ENCODE data around the gene HERC5. TPM values are rescaled to one million over a fixed set of nuclear protein-coding genes. Genes with fewer than 3 reads are reported as not detected.
A peak's percentile ranks its signal among the peaks of the same experiment; 100 is the strongest.

HERC5 gene
- total RNA-seq, 1 experiment from 2014 or later, result 4.6 TPM

DNA sequence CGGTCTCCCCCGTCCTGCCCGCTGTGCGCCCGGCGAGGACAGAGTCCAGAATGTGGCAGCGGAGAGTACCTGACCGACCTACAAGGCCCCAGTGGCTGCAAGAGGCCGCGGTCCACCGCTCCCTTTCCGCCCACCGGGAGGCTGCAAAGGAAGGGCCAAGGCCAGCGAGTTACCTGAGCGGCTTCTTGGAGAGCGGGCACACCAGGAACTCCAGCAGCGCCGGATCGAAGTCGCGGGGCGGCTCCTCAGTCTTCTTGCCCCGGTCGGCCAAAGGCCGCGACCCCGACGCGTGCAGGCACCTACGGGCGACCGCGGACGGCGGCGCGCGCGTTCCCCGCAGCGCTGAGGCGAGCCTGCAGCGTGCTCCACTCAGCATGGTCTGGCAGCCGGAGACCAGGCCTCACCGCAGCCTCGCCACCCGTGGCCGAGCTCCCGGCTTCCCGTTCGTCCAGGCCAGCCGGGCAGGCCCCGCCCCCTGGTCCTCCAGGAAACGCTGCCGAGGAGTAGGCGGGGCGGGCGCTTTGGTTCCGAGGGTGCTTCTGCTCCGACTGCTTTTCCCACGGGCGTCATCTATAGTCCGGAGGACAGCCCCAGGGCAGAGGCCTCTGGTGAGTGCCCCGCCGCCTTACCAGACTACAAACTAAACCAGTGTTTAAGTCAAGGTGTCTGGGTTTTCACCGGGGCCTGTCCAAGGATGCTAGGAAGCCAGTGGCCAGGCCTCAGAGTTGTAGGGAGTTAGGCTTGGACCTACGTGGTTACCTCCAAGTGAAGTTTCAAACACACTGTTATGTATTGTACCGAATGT lies 66.6 kb downstream of the HERC5 start, which contains the start of gene PYURF:
PYURF (minus strand) TSS at position 452 of the 805 bp plus-strand sequence; CDS start at position 376, 76 bp downstream.
- ChIA-PET POLR2A (ENCODE audit: unreplicated experiment) (interaction anchor here (0.5 to 0.7 kb wide), 3 partner anchors 89 to 285 kb away, joined by 3 to 8 read pairs (median 8); no protein-coding TSS in a partner anchor), CTCF (no interaction called here)
- no TSS peak for BruUV-seq (replicated peaks)
- intact Hi-C loops (cut with micrococcal nuclease; ENCODE audit: unreplicated experiment), result loop anchor here (10.0 kb wide), 2 partner anchors 591 to 911 kb away; partner anchors contain the start of gene TIGD2
- Histone ChIP-seq H3K27me3 (ENCODE audit: insufficient read depth, low read depth) (no peaks in the 10 kb centered on the region), H3K4me2 (peak within 1 kb of the TSS; percentile 80), H3K9me2 (ENCODE audit: insufficient read depth) (no peaks in the 10 kb centered on the region), H3K4me3 (peak within 1 kb of the TSS; percentile 85), H3K27ac (peak within 1 kb of the TSS; percentile 73), H3K79me2 (ENCODE audit: low read depth) (peaks cover 36% of the 10 kb centered on the region), H3K36me3 (ENCODE audit: low read depth) (no peaks in the 10 kb centered on the region), H3K9me3 (ENCODE audit: insufficient read depth, low read depth) (no peaks in the 10 kb centered on the region), H3F3A (ENCODE audit: insufficient read depth, low read depth) (no peaks in the 10 kb centered on the region), H3K4me1 (replicated peaks; ENCODE audit: insufficient read depth) (peaks cover 26% of the 10 kb centered on the region), H4K20me1 (ENCODE audit: insufficient read depth) (no peaks in the 10 kb centered on the region), H2AFZ (peak within 1 kb of the TSS; percentile 87)
- TF ChIP-seq, protein P1, sequence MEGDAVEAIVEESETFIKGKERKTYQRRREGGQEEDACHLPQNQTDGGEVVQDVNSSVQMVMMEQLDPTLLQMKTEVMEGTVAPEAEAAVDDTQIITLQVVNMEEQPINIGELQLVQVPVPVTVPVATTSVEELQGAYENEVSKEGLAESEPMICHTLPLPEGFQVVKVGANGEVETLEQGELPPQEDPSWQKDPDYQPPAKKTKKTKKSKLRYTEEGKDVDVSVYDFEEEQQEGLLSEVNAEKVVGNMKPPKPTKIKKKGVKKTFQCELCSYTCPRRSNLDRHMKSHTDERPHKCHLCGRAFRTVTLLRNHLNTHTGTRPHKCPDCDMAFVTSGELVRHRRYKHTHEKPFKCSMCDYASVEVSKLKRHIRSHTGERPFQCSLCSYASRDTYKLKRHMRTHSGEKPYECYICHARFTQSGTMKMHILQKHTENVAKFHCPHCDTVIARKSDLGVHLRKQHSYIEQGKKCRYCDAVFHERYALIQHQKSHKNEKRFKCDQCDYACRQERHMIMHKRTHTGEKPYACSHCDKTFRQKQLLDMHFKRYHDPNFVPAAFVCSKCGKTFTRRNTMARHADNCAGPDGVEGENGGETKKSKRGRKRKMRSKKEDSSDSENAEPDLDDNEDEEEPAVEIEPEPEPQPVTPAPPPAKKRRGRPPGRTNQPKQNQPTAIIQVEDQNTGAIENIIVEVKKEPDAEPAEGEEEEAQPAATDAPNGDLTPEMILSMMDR (conservative IDR thresholded peaks at IDR 0.05), result no peak
- no peak for TF ChIP-seq EZH2 (IDR thresholded peaks at IDR 0.05; ENCODE audit: low read depth)
- DNase-seq, result peak; percentile 80 to 87

DNA sequence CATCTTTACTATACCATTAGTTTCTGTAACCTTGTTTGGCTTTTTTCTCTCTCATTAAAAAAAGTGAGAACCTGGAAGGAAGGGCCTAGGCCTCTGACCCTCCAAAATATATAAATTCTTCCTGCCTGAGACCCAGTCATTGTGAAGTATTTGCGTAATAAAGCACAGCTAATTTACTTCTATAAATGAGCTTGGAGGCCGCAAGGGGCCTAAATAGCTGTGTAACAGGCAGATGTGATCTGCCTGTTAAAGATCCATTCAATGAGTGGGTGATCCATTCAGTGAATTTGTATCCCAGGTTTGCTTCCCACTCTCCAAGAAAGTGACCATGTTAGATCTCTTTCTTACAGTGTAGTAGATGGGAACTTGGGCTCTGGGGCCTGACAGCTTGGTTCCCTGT lies 67.3 kb downstream of the HERC5 start:
- H3K27ac ChIP-seq, result peak overlapping the region; percentile 73
- H2AFZ ChIP-seq, result peak overlapping the region; percentile 87
- no peaks in the 10 kb centered on the region for H3K36me3 ChIP-seq (ENCODE audit: low read depth)
- H3K4me1 ChIP-seq (replicated peaks; ENCODE audit: insufficient read depth), result peaks cover 26% of the 10 kb centered on the region
- no peaks in the 10 kb centered on the region for H4K20me1 ChIP-seq (ENCODE audit: insufficient read depth)
- H3K9me2 ChIP-seq (ENCODE audit: insufficient read depth), result no peaks in the 10 kb centered on the region
- no peaks in the 10 kb centered on the region for H3F3A ChIP-seq (ENCODE audit: insufficient read depth, low read depth)
- BruUV-seq (replicated peaks), result TSS peak; percentile 92
- H3K4me2 ChIP-seq, result peak overlapping the region; percentile 80
- intact Hi-C loops (cut with micrococcal nuclease; ENCODE audit: unreplicated experiment), result loop anchor here (10.0 kb wide), 2 partner anchors 591 to 911 kb away; partner anchors contain the start of gene TIGD2
- H3K27me3 ChIP-seq (ENCODE audit: insufficient read depth, low read depth), result no peaks in the 10 kb centered on the region
- H3K4me3 ChIP-seq, result peak overlapping the region; percentile 85
- POLR2A ChIA-PET (ENCODE audit: unreplicated experiment), result interaction anchor here (0.6 kb wide), 1 partner anchor 552 kb away, joined by 4 read pairs; no protein-coding TSS in a partner anchor
- DNase-seq, result no peak
- TF ChIP-seq, protein P1 (conservative IDR thresholded peaks at IDR 0.05), result no peak
- no peak for TF ChIP-seq EZH2 (IDR thresholded peaks at IDR 0.05; ENCODE audit: low read depth)
- peaks cover 36% of the 10 kb centered on the region for H3K79me2 ChIP-seq (ENCODE audit: low read depth)
- CTCF ChIA-PET, result interaction anchor here (0.7 kb wide), 1 partner anchor 59 kb away, joined by 4 read pairs; no protein-coding TSS in a partner anchor
- no peaks in the 10 kb centered on the region for H3K9me3 ChIP-seq (ENCODE audit: insufficient read depth, low read depth)

DNA sequence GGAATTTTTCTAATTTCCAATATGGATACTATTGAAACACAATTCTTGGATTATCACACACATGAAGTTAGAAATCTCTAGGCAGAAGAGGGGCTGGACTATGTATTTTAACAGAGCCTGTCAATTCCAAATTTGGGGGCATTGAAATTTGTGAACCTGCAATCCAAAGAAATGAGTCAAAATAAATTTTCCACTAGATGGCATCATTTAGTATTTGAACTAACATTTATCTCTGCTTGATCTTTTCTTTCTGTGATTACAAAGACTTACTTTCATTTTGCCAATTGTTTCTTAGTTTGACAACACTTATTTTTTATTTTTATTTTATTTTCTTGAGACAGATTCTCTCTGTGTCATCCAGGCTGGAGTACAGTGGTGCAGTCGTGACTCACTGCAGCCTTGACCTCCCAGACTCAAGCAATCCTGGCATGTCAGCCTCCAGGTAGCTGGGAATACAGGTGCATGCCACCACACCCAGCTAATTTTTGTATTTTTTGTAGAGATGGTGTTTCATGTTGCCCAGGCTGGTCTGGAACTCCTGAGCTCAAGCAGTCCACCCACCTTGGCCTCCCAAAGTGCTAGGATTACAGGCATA lies 69.4 kb downstream of the HERC5 start:
- H3K27me3 ChIP-seq (ENCODE audit: insufficient read depth, low read depth), result no peaks in the 10 kb centered on the region
- peaks cover 26% of the 10 kb centered on the region for H3K4me1 ChIP-seq (replicated peaks; ENCODE audit: insufficient read depth)
- peak; percentile 8 to 53 for DNase-seq
- no peaks in the 10 kb centered on the region for H4K20me1 ChIP-seq (ENCODE audit: insufficient read depth)
- H3K4me2 ChIP-seq, result peak overlapping the region; percentile 46
- no peaks in the 10 kb centered on the region for H3K9me3 ChIP-seq (ENCODE audit: insufficient read depth, low read depth)
- H3K79me2 ChIP-seq (ENCODE audit: low read depth), result peaks cover 29% of the 10 kb centered on the region
- BruUV-seq (replicated peaks), result no TSS peak
- H3K4me3 ChIP-seq, result no peak overlapping the region
- H3K36me3 ChIP-seq (ENCODE audit: low read depth), result no peaks in the 10 kb centered on the region
- TF ChIP-seq EZH2 (IDR thresholded peaks at IDR 0.05; ENCODE audit: low read depth), result no peak
- TF ChIP-seq, protein P1 (conservative IDR thresholded peaks at IDR 0.05), result peak; percentile 41
- intact Hi-C loops (cut with micrococcal nuclease; ENCODE audit: unreplicated experiment), result loop anchor here (5.0 to 10.0 kb wide), 4 partner anchors 296 to 908 kb away; partner anchors contain the start of gene TIGD2
- CTCF ChIA-PET, result no interaction called here
- H3K27ac ChIP-seq, result peak overlapping the region; percentile 32; the same call in 1 of the 2 replicates
- POLR2A ChIA-PET (ENCODE audit: unreplicated experiment), result interaction anchor here (0.6 to 1.1 kb wide), 2 partner anchors 74 to 297 kb away, joined by 3 to 6 read pairs; no protein-coding TSS in a partner anchor
- H3K9me2 ChIP-seq (ENCODE audit: insufficient read depth), result no peaks in the 10 kb centered on the region
- no peaks in the 10 kb centered on the region for H3F3A ChIP-seq (ENCODE audit: insufficient read depth, low read depth)
- no peak overlapping the region for H2AFZ ChIP-seq
